Measurements from ENCODE around the gene NSL1. TPM values are rescaled to one million over a fixed set of nuclear protein-coding genes. Genes with fewer than 3 reads are reported as not detected.

The NSL1 gene
- polyA plus RNA-seq, 3 donors, result 16.8 to 80.3 (median 62.3) TPM

- Mint-ChIP-seq H3K4me1 (peaks cover 38% of the 10 kb centered on the region), H3K9me3 (peaks cover 0 to 3% (median 0%) of the 10 kb centered on the region in 7 donors)
Measured at GRCh38 chr1:212777151-212777550, 14.4 kb downstream of the NSL1 start.

GRCh38 chr1:212775241-212775640, 16.3 kb downstream of the NSL1 start:
- Histone ChIP-seq H3K4me3 (replicated peaks in 1 of 3; ENCODE audit: low read depth in 2 of 3, low read length in 3 of 3) (no peak overlapping the region), H3K79me2 (ENCODE audit: insufficient read depth, low read length) (peaks cover 31% of the 10 kb centered on the region), H3K9ac (ENCODE audit: insufficient read depth, low read length, poor library complexity, severe bottlenecking) (no peak overlapping the region), H3K4me2 (replicated peaks; ENCODE audit: extremely low read depth, low read length, poor library complexity, severe bottlenecking) (no peak overlapping the region), H3K27ac (ENCODE audit: low read depth in 1 of 2, low read length in 2 of 2) (no peak overlapping the region), H3K9me3 (replicated peaks in 1 of 2; ENCODE audit: control insufficient read depth in 1 of 2, insufficient read depth in 1 of 2, low read length in 2 of 2) (peaks cover 0 to 5% of the 10 kb centered on the region in 2 donors), H3K4me1 (ENCODE audit: control insufficient read depth in 1 of 2, insufficient read depth in 2 of 2, low read length in 2 of 2) (peaks cover 17 to 31% of the 10 kb centered on the region in 2 donors), H2AFZ (ENCODE audit: insufficient read depth, low read depth, low read length, poor library complexity, severe bottlenecking) (no peak overlapping the region), H3K27me3 (ENCODE audit: control insufficient read depth in 2 of 2, insufficient read depth in 2 of 2, low read length in 2 of 2) (no peaks in the 10 kb centered on the region), H4K20me1 (ENCODE audit: insufficient read depth, low read length) (no peaks in the 10 kb centered on the region), H3K36me3 (replicated peaks in 1 of 2; ENCODE audit: control insufficient read depth in 1 of 2, insufficient read depth in 2 of 2, low read length in 2 of 2) (peaks cover 2 to 12% of the 10 kb centered on the region in 2 donors)
- Mint-ChIP-seq H3K36me3 (peaks cover 13 to 24% of the 10 kb centered on the region in 2 donors), H3K4me3 (no peak overlapping the region), H3K9me3 (peaks cover under 1 to 11% (median 8%) of the 10 kb centered on the region in 7 donors), H3K4me1 (peaks cover 38% of the 10 kb centered on the region), H3K27me3 (ENCODE audit: low read depth in 3 of 3) (no peaks in the 10 kb centered on the region), H3K27ac (peak overlapping the region in 3 of 7 donors; percentile 3 to 53 (median 18))
- intact Hi-C loops (cut with micrococcal nuclease), result no loop called here
- no peak for DNase-seq
- no peak for TF ChIP-seq CTCF (IDR thresholded peaks at IDR 0.05)

More at GRCh38 chr1:212777151-212777550, 14.4 kb downstream of the NSL1 start:
- peak in 2 of 3 donors; percentile 16 to 32 for DNase-seq
- Mint-ChIP-seq H3K27me3 (ENCODE audit: low read depth in 3 of 3) (no peaks in the 10 kb centered on the region), H3K4me3 (no peak overlapping the region), H3K36me3 (peaks cover 12 to 17% of the 10 kb centered on the region in 2 donors), H3K27ac (peak overlapping the region in 5 of 7 donors; percentile 26 to 85 (median 58))
- Histone ChIP-seq H3K27me3 (ENCODE audit: control insufficient read depth in 2 of 2, insufficient read depth in 2 of 2, low read length in 2 of 2) (no peaks in the 10 kb centered on the region), H2AFZ (ENCODE audit: insufficient read depth, low read depth, low read length, poor library complexity, severe bottlenecking) (no peak overlapping the region), H3K36me3 (replicated peaks in 1 of 2; ENCODE audit: control insufficient read depth in 1 of 2, insufficient read depth in 2 of 2, low read length in 2 of 2) (peaks cover 11 to 16% of the 10 kb centered on the region in 2 donors), H4K20me1 (ENCODE audit: insufficient read depth, low read length) (no peaks in the 10 kb centered on the region), H3K4me2 (replicated peaks; ENCODE audit: extremely low read depth, low read length, poor library complexity, severe bottlenecking) (no peak overlapping the region), H3K4me1 (ENCODE audit: control insufficient read depth in 1 of 2, insufficient read depth in 2 of 2, low read length in 2 of 2) (peaks cover 17 to 32% of the 10 kb centered on the region in 2 donors), H3K9ac (ENCODE audit: insufficient read depth, low read length, poor library complexity, severe bottlenecking) (no peak overlapping the region), H3K9me3 (replicated peaks in 1 of 2; ENCODE audit: control insufficient read depth in 1 of 2, insufficient read depth in 1 of 2, low read length in 2 of 2) (no peaks in the 10 kb centered on the region), H3K79me2 (ENCODE audit: insufficient read depth, low read length) (peaks cover 13% of the 10 kb centered on the region), H3K27ac (ENCODE audit: low read depth in 1 of 2, low read length in 2 of 2) (peak overlapping the region in 1 of 2 donors; percentile 37), H3K4me3 (replicated peaks in 1 of 3; ENCODE audit: low read depth in 2 of 3, low read length in 3 of 3) (no peak overlapping the region)
- no peak for TF ChIP-seq CTCF (IDR thresholded peaks at IDR 0.05)
- no CpG with 5 or more reads among the region's 3 CpGs for WGBS (ENCODE audit: insufficient coverage)
- intact Hi-C loops (cut with micrococcal nuclease), result no loop called here
